HL-60 (cell line): ENCODE results near the gene VWC2.

Source experiments
- DNase-seq, 2 experiments: peaks; one replicate each; pipeline ENCODE4 v3.0.0-alpha.2; 2010 to 2020; ENCODE audit warnings: low read depth in 1 of 2, low spot score in 1 of 2
- H3K27ac ChIP-seq: fragments of 250-450 bp; sonication (Bioruptor Pico); replicated peaks from 2 replicates; pipeline ENCODE4 v1.5.1; 2020; ENCODE audit warnings: mild to moderate bottlenecking, moderate library complexity
- H3K27me3 ChIP-seq: fragments of 250-450 bp; sonication (Bioruptor Pico); 2 replicates; pipeline ENCODE4 v1.5.1; 2021; ENCODE audit warnings: mild to moderate bottlenecking, moderate library complexity; ENCODE audit not compliant: insufficient read depth, poor library complexity, severe bottlenecking
- H3K4me3 ChIP-seq: replicated peaks from 2 replicates; pipeline ENCODE4 v1.5.1; 2011; ENCODE audit warnings: mild to moderate bottlenecking, control low read depth, low read length; ENCODE audit not compliant: insufficient read depth
- CTCF ChIP-seq: IDR thresholded peaks from one replicate; pipeline ENCODE4 v1.5.1; 2011; ENCODE audit warnings: low read length, control low read depth, inconsistent platforms; ENCODE audit not compliant: insufficient read depth
- GABPA ChIP-seq: IDR thresholded peaks from 2 replicates; pipeline ENCODE4 v1.6.1; 2012; ENCODE audit warnings: low read depth
- POLR2AphosphoS5 ChIP-seq: IDR thresholded peaks from 2 replicates; pipeline ENCODE4 v1.6.1; 2012; ENCODE audit warnings: low read depth
- REST ChIP-seq: IDR thresholded peaks from 2 replicates; pipeline ENCODE4 v1.6.1; 2012; ENCODE audit warnings: low read depth; ENCODE audit not compliant: insufficient replicate concordance
- SPI1 ChIP-seq: IDR thresholded peaks from 2 replicates; pipeline ENCODE4 v1.6.1; 2012; ENCODE audit warnings: low read depth, mild to moderate bottlenecking, borderline replicate concordance
- long read RNA-seq: library from polyadenylated mRNA; unstranded; transcript quantifications from one replicate; pipeline ENCODE4 v2.0.0, GENCODE V29; 2020

Gene VWC2
- long read RNA-seq, partial matches to known transcripts, result 0 of 2 reads
- long read RNA-seq, other reads (novel, unspliced or antisense), result 2 of 2 reads

- DNase-seq, result no peak
- no peak within 1 kb of the TSS for H3K4me3 ChIP-seq
- peaks cover 56% of the 10 kb centered on the region for H3K27me3 ChIP-seq
- no peak for TF ChIP-seq POLR2AphosphoS5
- no peak for TF ChIP-seq REST
- no peak for TF ChIP-seq SPI1
- no peak for TF ChIP-seq GABPA
- H3K27ac ChIP-seq, result no peak within 1 kb of the TSS
These were observed at the start of gene VWC2 for GRCh38 chr7:49773218-49773935. VWC2 (plus strand) TSS chr7:49773638; CDS start chr7:49775436, 1,798 bp downstream.

GRCh38 chr7:49724071-49724470 lies 49.4 kb upstream of the VWC2 start:
- TF ChIP-seq GABPA (no peak), POLR2AphosphoS5 (no peak)
- Histone ChIP-seq H3K27me3 (no peaks in the 10 kb centered on the region), H3K4me3 (no peak overlapping the region), H3K27ac (no peak overlapping the region)
- no peak for DNase-seq

- no peak for TF ChIP-seq GABPA
- TF ChIP-seq SPI1, result no peak
- TF ChIP-seq CTCF, result no peak
- TF ChIP-seq REST, result no peak
- no peak for TF ChIP-seq POLR2AphosphoS5
- Histone ChIP-seq H3K27me3 (no peaks in the 10 kb centered on the region), H3K27ac (no peak overlapping the region), H3K4me3 (no peak overlapping the region)
- DNase-seq, result no peak
These were observed 41.6 kb upstream of the VWC2 start for GRCh38 chr7:49731836-49732235.

- DNase-seq, result no peak
- TF ChIP-seq REST, result no peak
- TF ChIP-seq GABPA, result no peak
- no peak for TF ChIP-seq POLR2AphosphoS5
- no peak for TF ChIP-seq SPI1
- TF ChIP-seq CTCF, result no peak
- no peak overlapping the region for H3K27ac ChIP-seq
- H3K27me3 ChIP-seq, result peaks cover 5% of the 10 kb centered on the region
- H3K4me3 ChIP-seq, result no peak overlapping the region
These were observed 10.8 kb upstream of the VWC2 start for GRCh38 chr7:49762666-49763065.
